HEK293 (cell line): Measurements from ENCODE around the gene ALS2.

ENCODE experiments used
- CTCF ChIA-PET: fragments of 350-600 bp; formaldehyde crosslinking; extraction: SDS; loops from one replicate; lab custom pipeline; 2021; ENCODE audit warnings: antibody characterized with exemption; lab: Yijun Ruan, JAX
- POLR2A ChIA-PET: fragments of 300-600 bp; formaldehyde crosslinking; extraction: SDS; loops from one replicate; lab custom pipeline; 2020; ENCODE audit warnings: antibody characterized with exemption, inconsistent platforms; lab: Yijun Ruan, JAX
- H3K27ac ChIP-seq: fragments of 200-500 bp; sonication (Bioruptor generic); 2 replicates; pipeline ENCODE4 v1.5.1; 2014; ENCODE audit warnings: low read depth, low read length, control low read depth, inconsistent platforms; ENCODE audit errors: extremely low read depth
- H3K36me3 ChIP-seq, 2 experiments: fragments of 200-500 bp in 1 of 2; sonication (Bioruptor generic) in 1 of 2; 1 replicate in 1 of 2; 2 replicates in 1 of 2; pipeline ENCODE4 v1.5.1; 2014 to 2017; ENCODE audit warnings: inconsistent platforms in 2 of 2, low read length in 2 of 2; ENCODE audit not compliant: control insufficient read depth in 2 of 2, insufficient read depth in 1 of 2
- H3K4me1 ChIP-seq: fragments of 200-500 bp; sonication (Bioruptor generic); 2 replicates; pipeline ENCODE4 v1.5.1; 2014; ENCODE audit warnings: mild to moderate bottlenecking, low read length, inconsistent platforms; ENCODE audit not compliant: control insufficient read depth, insufficient read depth
- H3K4me3 ChIP-seq: 2 replicates; pipeline ENCODE4 v1.5.1; 2011; ENCODE audit warnings: low read depth, mild to moderate bottlenecking, control low read depth, low read length, moderate library complexity
- H3K9me3 ChIP-seq: fragments of 200-500 bp; sonication (Bioruptor generic); 2 replicates; pipeline ENCODE4 v1.5.1; 2014; ENCODE audit warnings: low read depth, low read length, inconsistent platforms; ENCODE audit not compliant: control insufficient read depth, insufficient read depth
- GLI2 ChIP-seq: fragments of 450-650 bp; formaldehyde crosslinking; IDR thresholded peaks from 2 replicates; pipeline ENCODE4; 2017; ENCODE audit warnings: missing biosample characterization, missing genetic modification characterization, low read depth, borderline replicate concordance
- KLF1 ChIP-seq: fragments of 450-650 bp; formaldehyde crosslinking; IDR thresholded peaks from 2 replicates; pipeline ENCODE4 v1.5.1; 2016; ENCODE audit warnings: missing biosample characterization, missing genetic modification characterization
- TSHZ1 ChIP-seq: fragments of 450-650 bp; formaldehyde crosslinking; IDR thresholded peaks from 2 replicates; pipeline ENCODE4 v1.5.1; 2016; ENCODE audit warnings: missing biosample characterization, missing genetic modification characterization, borderline replicate concordance
- ZBTB49 ChIP-seq: fragments of 450-650 bp; formaldehyde crosslinking; IDR thresholded peaks from 2 replicates; pipeline ENCODE4 v1.5.1; 2016; ENCODE audit warnings: missing biosample characterization, missing genetic modification characterization, low read depth
- ZNF157 ChIP-seq: fragments of 450-650 bp; formaldehyde crosslinking; IDR thresholded peaks from 2 replicates; pipeline ENCODE4 v1.5.1; 2016; ENCODE audit warnings: missing biosample characterization, missing genetic modification characterization
- ZNF248 ChIP-seq: fragments of 450-650 bp; formaldehyde crosslinking; IDR thresholded peaks from 2 replicates; pipeline ENCODE4 v1.5.1; 2017; ENCODE audit warnings: missing biosample characterization, missing genetic modification characterization
- ZNF266 ChIP-seq: fragments of 450-650 bp; formaldehyde crosslinking; IDR thresholded peaks from 2 replicates; pipeline ENCODE4 v1.5.1; 2016; ENCODE audit warnings: missing biosample characterization, missing genetic modification characterization, low read depth
- ZNF302 ChIP-seq: fragments of 450-650 bp; formaldehyde crosslinking; IDR thresholded peaks from 2 replicates; pipeline ENCODE4 v1.5.1; 2016; ENCODE audit warnings: missing biosample characterization, missing genetic modification characterization, low read depth
- ZNF449 ChIP-seq: fragments of 450-650 bp; formaldehyde crosslinking; IDR thresholded peaks from 2 replicates; pipeline ENCODE4 v1.5.1; 2017; ENCODE audit warnings: missing biosample characterization, mild to moderate bottlenecking, missing genetic modification characterization, moderate library complexity
- ZNF600 ChIP-seq: fragments of 450-650 bp; formaldehyde crosslinking; IDR thresholded peaks from 2 replicates; pipeline ENCODE4 v1.5.1; 2016; ENCODE audit warnings: missing biosample characterization, missing genetic modification characterization
- ZNF623 ChIP-seq: fragments of 450-650 bp; formaldehyde crosslinking; IDR thresholded peaks from 2 replicates; pipeline ENCODE4 v1.5.1; 2016; ENCODE audit warnings: missing biosample characterization, missing genetic modification characterization
- ZNF776 ChIP-seq: fragments of 450-650 bp; formaldehyde crosslinking; IDR thresholded peaks from 2 replicates; pipeline ENCODE4 v1.5.0; 2017; ENCODE audit warnings: missing biosample characterization, missing genetic modification characterization, borderline replicate concordance
- TF ChIP-seq, protein P1 (sequence below): fragments of 450-650 bp; formaldehyde crosslinking; IDR thresholded peaks from 2 replicates; pipeline ENCODE4 v1.5.1; 2016; ENCODE audit warnings: missing biosample characterization, missing genetic modification characterization
- TF ChIP-seq, protein P2 (sequence below): IDR thresholded peaks from 2 replicates; pipeline ENCODE4 v1.6.1; 2011; ENCODE audit warnings: mild to moderate bottlenecking, low read depth, low read length, borderline replicate concordance

The ALS2 gene

GRCh38 chr2:201701646-201702045 is 79.1 kb downstream of the ALS2 start:
- Histone ChIP-seq H3K4me3 (no peak overlapping the region), H3K4me1 (no peaks in the 10 kb centered on the region), H3K27ac (no peak overlapping the region), H3K9me3 (no peaks in the 10 kb centered on the region), H3K36me3 (peaks cover 21 to 48% of the 10 kb centered on the region in 2 experiments)
- TF ChIP-seq ZNF449 (tag by site-specific recombination) (no peak), ZNF266 (tag by site-specific recombination) (no peak), KLF1 (tag by site-specific recombination) (no peak), ZNF623 (tag by site-specific recombination) (no peak), ZBTB49 (tag by site-specific recombination) (no peak), ZNF157 (tag by site-specific recombination) (no peak), GLI2 (no peak), ZNF302 (no peak), ZNF248 (tag by site-specific recombination) (no peak), ZNF600 (tag by site-specific recombination) (no peak), TSHZ1 (tag by site-specific recombination) (no peak), ZNF776 (no peak)
- TF ChIP-seq, protein P1, sequence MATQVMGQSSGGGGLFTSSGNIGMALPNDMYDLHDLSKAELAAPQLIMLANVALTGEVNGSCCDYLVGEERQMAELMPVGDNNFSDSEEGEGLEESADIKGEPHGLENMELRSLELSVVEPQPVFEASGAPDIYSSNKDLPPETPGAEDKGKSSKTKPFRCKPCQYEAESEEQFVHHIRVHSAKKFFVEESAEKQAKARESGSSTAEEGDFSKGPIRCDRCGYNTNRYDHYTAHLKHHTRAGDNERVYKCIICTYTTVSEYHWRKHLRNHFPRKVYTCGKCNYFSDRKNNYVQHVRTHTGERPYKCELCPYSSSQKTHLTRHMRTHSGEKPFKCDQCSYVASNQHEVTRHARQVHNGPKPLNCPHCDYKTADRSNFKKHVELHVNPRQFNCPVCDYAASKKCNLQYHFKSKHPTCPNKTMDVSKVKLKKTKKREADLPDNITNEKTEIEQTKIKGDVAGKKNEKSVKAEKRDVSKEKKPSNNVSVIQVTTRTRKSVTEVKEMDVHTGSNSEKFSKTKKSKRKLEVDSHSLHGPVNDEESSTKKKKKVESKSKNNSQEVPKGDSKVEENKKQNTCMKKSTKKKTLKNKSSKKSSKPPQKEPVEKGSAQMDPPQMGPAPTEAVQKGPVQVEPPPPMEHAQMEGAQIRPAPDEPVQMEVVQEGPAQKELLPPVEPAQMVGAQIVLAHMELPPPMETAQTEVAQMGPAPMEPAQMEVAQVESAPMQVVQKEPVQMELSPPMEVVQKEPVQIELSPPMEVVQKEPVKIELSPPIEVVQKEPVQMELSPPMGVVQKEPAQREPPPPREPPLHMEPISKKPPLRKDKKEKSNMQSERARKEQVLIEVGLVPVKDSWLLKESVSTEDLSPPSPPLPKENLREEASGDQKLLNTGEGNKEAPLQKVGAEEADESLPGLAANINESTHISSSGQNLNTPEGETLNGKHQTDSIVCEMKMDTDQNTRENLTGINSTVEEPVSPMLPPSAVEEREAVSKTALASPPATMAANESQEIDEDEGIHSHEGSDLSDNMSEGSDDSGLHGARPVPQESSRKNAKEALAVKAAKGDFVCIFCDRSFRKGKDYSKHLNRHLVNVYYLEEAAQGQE (tag by site-specific recombination), result no peak
- TF ChIP-seq, protein P2, sequence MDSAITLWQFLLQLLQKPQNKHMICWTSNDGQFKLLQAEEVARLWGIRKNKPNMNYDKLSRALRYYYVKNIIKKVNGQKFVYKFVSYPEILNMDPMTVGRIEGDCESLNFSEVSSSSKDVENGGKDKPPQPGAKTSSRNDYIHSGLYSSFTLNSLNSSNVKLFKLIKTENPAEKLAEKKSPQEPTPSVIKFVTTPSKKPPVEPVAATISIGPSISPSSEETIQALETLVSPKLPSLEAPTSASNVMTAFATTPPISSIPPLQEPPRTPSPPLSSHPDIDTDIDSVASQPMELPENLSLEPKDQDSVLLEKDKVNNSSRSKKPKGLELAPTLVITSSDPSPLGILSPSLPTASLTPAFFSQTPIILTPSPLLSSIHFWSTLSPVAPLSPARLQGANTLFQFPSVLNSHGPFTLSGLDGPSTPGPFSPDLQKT, result no peak
- CTCF ChIA-PET, result no interaction called here
- POLR2A ChIA-PET, result no interaction called here
